HG02852 (cell line): ENCODE results near the gene JPH4.
A peak's percentile ranks its signal among the peaks of the same experiment; 100 is the strongest.
"Not testable (repeated sequence)": the region's sequence is repeated elsewhere in the genome, so short reads cannot be mapped to it uniquely, and the experiment has no call there.

Experiments
- ATAC-seq: cut with Tn5 transposase; IDR thresholded peaks from one replicate; pipeline ENCODE4 v1.9.1; 2021; ENCODE audit warnings: mild to moderate bottlenecking, moderate library complexity; ENCODE audit not compliant: unreplicated experiment

The JPH4 gene

DNA sequence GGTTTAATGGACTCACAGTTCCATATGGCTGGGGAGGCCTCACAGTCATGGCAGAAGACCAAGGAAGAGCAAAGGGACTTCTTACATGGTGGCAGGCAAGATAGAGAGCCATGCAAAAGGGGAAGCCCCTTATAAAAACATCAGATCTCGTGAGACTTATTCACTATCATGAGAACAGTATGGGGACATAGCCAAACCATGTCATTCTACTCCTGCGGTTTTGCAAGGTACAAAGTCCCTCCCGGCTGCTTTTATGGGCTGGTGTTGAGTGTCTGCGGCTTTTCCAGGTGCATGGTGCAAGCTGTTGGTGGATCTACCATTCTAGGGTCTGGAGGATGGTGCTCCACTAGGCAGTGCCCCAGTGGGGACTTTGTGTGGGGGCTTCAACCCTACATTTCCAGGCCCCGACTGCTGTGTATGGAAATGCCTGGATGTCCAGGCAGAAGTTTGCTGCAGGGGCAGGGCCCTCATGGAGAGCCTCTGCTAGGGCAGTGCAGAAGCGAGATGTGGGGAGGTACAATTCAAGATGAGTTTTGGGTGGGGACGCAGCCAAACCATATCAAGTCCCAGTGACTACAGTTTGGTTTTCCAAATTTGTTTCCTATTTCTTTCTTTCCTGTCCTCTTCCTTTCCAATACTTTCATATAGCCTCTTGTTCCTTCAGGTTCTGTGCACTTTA is 31.0 kb upstream of the JPH4 start:
- ATAC-seq: not testable (repeated sequence)

DNA sequence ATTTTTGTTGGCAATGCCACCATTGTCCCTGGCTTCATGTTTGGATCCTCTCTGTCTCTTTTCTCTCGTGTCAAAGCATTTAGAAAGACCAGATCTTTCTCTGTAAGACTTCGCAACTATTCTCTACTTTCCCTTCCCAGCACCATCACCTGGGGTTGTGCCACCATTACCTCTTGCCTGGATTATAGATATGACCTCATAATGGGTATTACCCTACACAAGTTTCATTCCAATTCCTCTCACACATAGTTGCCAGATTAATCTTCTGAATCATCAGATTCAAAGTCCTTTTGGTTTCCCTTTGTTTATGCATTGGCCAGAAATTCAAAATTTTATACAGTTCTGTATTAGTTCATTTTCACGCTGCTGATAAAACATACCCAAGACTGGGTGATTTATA is 30.4 kb upstream of the JPH4 start:
- ATAC-seq: no peak

DNA sequence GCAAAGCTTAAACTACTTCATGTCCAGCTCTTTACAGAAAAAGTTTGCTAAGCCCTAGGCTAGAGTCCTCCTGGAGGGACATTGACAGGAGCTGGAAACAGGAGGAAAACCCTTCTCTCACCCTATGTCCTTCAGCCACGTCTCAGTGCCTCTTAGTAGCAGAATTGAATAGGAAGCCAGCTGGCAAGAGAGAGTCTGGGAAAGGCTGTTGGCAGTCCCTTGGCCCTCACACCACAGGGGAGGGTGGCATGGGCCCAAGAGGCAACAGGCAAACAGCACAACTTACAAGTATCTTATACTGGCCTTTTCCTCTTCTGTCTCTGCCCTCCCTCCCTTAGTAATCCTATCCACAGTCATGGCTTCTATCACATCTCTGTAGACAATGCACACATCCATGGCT is 29.9 kb upstream of the JPH4 start:
- no peak for ATAC-seq

DNA sequence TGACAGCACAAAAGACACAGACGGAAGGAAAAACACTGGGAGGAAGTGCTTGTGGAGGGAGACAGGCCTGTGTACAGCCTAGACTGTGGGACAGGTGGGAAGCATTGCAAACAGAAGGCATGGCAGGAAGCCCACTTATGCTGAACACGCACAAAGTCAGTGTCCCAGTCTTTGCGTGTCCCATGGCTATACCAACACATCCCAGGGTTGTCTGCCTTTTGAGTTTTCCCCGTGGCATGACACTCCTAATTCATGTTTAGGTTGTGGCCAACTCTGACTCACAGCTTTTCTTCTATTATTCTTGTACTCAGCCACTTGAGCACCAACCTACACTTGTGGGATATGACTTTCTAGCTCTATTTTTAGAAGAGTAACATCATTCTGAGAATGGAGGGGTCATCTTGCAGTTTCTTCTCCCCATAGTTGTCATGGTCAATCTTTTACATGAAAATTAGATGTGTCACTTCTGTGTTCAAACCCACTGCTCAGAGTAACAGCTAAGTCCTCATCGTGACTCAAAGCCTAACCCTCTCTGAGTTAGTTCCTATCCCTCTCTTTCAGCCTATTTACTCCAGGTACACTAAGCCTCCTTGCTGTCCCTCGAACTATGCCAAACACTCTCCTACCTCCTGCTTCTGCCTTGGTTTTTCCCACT is 27.5 kb upstream of the JPH4 start:
- peak; percentile 91 for ATAC-seq

DNA sequence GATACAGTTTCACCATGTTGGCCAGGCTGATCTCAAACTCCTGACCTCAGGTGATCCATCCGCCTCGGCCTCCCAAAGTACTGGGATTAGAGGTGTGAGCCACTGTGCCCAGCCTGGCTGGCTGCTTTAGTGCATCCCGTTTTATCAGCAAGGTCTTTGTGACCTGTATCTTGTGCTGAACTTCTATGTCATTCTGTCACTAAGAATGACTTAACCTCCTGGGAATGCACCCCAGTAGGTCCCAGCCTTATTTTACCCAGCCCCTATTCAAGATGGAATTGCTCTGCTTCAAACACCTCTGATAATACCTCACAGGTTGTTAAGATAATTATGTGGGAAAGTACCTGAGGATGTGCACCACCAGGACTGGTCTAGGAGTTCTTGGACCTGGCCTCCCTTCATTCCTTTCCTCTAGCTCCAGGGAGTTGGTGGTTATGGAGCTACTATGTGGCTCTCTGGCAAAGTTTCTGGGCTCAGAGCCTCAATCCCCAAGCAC is 26.1 kb upstream of the JPH4 start:
- no peak for ATAC-seq

DNA sequence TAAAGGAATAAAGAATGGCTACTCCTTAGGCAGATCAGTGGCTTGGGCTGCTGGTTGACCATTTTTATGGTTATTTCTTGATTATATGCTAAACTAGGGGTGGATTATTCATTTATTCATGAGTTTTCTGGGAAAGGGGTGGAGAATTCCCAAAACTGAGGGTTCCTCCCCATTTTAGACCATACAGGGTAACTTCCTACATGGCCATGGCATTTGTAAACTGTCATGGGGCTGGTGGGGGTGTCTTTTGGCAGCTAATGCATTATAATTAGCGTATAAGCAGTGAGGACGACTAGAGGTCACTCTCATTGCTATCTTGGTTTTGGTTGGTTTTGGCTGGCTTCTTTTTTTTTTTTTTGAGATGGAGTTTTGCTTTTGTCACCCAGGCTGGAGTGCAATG is 25.6 kb upstream of the JPH4 start:
- ATAC-seq: no peak

DNA sequence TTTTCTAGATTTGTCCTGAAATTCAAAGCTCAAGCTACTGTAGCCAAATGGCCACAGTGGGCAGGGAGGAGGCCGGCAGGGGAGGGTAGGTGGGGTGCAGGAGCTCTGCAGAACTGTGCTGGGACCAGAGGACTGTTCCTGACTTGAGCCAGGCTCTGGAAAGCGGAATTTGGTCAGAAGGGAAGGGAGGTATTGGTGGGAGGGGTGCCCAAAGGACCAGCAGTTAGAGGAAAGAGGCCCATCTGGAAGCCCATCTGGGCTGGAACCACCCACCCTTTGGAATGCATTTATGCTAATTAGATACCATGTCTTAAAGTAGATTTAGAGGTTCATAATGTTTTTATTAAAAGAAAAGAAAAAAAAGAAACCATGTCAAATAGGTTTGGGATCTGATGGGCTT is 24.5 kb upstream of the JPH4 start:
- no peak for ATAC-seq

DNA sequence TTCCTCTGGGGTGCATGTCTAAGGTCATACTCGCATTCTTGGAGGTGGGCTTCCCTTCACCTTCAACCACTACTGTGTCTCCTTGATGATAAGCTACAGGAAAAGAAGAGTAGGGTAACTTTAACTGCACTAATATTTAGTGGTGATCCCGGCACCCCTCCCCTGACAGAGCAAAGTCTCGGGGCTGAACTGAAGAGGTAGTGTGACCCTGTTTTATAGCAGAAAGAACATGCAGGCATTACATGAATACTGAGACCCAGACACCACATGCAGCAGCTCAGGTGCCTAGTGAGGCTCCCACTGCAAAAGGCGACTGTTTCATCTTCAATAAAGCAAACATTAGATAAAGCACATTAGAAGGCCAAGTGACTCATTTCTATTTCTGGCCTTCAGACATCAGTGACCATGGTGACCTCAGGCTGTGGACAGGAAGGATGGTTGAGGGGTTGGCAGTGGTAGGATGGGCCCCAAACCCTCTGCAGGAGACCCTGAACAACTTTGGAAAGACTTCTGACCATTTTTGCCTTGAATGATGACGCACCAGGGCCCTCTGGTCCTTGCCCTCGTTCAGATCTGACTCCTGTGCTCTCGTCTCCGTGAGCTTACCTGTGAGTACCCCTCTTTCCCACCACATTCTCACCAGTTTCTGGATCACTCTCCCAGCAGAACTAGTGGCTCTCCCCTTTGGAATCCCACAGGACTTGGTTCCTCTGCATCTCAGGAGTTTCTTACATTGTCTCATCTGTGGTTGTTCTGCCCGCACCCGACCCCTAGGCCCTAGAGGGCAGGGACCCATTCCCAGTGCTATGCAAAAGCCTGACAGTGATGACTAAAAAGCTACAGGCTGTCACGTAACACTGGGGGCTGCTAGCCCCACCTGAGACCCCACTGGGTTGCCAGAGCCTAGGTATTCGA is 23.8 kb upstream of the JPH4 start:
- ATAC-seq: no peak

DNA sequence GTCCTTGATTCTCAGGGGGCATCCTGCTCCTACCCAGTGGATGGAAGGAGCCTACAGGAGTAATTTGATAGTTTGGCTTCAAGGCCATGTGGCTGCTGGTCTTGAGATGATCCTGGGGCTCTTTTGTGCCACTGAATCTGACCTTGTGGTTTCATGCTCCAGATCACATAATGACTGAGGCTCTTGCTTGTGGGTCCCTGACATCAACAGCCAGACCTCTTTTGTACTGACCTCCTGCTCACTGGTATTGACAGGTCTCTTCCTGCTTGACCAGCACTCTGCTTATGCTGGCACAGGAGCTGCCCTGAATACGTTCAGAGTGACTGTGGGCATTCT is 23.2 kb upstream of the JPH4 start:
- no peak for ATAC-seq

DNA sequence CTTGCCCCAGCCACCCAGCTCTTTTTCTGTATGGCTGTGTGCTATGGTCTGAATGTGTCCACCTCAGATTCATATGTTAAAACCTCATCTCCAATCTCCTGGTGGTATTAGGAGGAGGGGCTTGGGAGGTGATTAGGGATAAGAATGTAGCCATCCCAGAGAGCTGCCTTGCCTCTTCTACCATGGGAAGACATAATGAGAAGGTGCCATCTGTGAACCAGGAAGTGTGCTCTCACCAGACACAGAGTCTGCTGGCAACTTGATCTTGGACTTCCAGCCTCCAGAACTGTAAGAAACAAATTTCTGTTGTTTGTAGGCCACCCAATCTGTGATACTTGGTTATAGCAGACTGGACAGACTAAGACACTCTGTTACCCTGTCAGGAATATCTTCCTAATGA is 22.8 kb upstream of the JPH4 start:
- ATAC-seq: no peak

DNA sequence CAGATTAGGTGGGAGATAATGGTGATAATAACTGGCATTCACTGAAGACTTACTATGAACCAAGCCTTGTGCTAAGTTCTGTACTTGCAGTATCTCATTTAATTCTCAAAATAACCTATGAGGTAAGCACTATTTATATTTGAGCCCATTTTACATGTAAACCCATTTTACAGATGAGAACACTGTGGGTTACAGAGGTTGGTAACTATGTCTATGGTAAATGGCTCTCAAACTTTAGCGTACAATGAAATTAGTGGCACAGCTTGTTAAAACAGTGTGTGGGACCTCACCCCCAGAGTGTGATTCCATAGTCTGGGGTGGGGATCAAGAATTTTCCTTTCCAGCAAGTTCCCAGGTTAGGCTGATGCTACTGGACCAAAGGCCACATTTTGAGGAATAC is 22.2 kb upstream of the JPH4 start:
- ATAC-seq: no peak

DNA sequence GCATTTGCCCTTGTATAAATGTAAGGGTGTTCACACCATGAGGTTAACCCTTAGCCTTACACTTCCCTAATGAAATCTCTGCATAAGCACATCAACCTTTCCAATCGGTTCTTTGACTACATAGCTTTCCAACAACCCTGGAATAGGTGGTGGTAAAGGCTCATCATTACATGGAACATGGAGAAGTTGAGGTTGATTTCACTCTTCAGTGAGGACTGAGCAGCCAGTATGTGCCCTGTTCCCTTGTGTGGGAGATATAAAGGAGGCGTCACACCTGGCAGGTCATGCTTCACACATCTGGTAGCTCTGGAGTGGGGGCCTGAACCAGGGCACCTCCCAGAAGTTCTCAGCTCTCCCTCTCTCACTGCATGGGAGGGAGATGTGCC is 21.7 kb upstream of the JPH4 start:
- ATAC-seq: no peak

DNA sequence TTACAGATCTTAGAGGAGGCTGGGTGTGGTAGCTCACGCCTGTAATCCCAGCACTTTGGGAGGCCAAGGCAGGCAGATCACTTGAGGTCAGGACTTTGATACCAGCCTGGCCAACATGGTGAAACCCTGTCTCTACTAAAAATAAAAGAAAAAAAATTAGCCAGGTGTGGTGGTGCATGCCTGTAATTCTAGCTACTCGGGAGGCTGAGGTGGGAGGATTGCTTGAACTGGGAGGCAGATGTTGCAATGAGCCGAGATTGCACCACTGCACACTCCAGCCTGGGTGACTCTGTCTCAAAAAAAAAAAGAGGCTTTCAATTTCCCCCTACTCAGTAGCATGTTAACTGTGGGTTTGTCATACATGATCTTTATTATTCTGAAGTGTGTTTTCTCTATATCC is 15.6 kb upstream of the JPH4 start:
- ATAC-seq: not testable (repeated sequence)

DNA sequence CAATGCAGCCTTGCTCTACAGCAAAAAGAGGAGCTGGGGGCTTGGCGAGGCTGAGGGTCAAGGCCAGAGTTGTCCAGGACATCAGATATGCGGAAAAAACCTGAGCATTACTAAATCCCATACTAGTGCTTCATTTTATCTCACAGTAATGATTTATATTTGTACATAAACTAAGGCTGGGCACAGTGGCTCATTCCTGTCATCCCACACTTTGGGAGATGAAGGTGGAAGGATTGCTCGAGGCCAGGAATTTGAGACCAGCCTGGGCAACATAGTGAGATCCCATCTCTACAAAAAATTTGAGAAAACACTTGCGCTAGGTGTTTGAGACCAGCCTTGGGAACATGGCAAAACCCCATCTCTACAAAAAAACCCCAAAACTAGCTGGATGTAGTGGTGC is 11.6 kb upstream of the JPH4 start:
- no peak for ATAC-seq

DNA sequence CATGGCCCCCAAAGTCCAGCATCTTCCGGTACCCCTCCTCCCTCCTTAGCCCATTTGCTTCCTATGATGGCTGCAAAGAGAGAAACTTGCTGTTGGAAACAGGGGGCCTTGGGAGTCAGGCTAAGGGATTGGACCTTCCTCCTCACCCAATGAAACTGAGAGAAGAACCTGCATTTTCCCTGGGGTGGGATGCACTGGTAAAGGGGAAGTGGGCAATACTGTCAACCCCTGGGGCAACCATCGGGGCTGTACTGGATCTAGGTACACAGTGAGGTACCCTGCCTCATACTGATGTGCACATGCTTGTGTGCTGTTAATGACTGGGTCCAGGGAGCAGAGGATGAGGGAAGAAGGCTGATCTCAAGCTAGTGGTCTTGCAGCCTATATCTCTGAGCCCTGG is 11.0 kb upstream of the JPH4 start:
- no peak for ATAC-seq

DNA sequence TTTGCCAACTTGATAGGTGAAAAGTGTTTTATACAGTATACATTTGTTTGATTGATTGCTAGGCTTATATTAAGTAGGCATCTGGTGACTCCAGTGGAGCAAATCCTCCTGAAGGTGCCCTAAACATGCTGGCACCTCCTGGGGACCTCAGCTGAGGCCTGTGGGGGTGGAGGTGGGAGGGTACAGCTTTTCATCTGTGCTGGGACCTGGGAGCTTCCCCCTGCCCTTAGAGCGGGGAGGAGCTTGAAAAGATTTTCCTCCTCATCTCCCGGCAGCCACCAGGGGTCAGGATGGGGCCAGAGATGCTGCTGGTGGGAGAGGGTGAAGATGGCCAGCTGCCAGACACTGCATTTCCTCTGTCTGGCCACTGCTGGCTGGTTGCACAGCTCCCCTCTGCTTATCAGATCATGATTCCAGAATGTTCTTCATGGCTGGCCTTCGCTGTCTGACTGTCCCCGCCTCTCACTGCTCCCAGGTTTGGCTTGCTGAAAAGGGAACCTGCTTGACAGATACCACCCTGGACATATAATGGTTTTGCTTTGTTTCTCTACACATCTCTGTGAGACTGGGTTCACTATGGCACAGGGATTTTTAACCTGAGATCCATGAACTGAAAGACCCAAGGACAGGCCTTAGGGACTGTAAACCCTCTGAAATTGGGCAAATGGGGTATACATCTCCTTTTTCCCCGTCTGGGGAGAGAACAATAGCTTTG is 10.5 kb upstream of the JPH4 start:
- peak; percentile 97 for ATAC-seq

DNA sequence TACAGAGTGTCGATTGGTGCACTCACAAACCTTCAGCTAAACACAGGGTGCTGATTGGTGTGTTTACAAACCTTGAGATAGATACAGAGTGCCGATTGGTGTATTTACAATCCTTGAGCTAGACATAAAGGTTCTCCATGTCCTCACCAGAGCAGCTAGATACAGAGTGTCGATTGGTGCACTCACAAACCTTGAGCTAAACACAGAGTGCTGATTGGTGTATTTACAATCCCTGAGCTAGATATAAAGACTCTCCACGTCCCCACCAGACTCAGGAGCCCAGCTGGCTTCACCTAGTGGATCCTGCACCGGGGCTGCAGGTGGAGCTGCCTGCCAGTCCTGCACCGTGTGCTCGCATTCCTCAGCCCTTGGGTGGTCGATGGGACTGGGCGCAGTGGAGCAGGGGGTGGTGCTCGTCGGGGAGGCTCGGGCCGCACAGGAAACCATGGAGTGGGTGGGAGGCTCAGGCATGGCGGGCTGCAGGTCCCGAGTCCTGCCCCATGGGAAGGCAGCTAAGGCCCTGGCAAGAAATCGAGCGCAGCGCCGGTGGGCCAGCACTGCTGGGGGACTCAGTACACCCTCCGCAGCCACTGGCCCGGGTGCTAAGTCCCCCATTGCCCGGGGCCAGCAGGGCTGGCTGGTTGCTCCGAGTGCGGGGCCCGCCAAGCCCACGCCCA is 6.1 kb upstream of the JPH4 start:
- ATAC-seq: not testable (repeated sequence)

DNA sequence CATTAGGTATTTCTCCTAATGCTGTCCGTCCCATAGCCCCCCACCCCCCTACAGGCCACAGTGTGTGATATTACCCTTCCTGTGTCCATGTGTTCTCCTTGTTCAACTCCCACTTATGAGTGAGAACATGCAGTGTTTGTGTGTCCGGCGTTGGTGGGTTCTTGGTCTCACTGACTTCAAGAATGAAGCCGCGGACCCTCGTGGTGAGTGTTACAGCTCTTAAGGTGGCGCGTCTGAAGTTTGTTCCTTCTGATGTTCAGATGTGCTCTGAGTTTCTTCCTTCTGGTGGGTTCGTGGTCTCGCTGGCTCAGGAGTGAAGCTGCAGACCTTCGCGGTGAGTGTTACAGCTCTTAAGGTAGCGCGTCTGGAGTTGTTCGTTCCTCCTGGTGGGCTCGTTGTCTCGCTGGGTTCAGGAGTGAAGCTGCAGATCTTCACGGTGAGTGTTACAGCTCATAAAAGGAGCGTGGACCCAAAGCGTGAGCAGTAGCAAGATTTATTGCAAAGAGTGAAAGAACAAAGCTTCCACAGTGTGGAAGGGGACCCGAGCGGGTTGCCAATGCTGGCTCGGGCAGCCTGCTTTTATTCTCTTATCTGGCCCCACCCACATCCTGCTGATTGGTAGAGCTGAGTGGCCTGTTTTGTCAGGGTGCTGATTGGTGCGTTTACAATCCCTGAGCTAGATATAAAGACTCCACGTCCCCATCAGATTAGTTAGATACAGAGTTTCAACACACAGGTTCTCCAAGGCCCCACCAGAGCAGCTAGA is 5.4 kb upstream of the JPH4 start:
- not testable (repeated sequence) for ATAC-seq

DNA sequence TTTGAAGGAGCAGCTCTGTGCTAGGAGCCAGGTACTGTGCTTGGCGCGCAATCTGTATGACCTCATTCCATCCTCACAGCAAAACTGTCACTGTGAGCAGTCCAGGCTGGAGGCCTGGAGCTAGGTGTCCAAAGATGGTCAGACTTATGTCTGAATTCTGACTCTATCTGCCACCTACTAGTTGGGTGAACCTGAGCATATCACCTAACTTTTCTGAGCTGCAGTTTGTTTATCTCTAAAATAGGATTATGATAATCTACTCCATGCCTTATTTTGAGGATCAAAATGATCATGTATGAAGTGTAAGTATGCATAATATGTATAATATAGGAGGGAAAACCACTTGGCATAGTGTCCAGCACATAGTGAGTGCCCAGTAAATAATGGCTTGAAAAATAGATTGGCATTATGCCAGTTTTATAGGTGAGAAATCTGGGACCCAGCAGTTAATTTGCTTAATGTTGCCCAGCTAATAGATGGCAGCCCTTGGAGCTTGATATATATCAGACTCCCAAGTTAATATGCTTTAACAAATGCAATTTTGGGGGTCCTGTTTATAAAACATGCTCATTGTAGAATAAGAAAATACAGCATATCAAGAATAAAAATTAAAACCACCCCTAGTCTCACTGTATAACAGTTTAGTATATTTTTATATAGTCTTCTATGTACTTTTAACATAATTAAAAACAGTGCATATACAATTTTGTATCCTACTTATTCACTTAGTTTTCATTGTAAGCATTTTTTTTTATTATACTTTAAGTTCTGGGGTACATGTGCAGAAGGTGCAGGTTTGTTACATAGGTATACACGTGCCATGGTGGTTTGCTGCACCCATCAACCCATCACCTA is 4.5 kb upstream of the JPH4 start:
- no peak for ATAC-seq
